CD4-positive, alpha-beta T cell treated with Interleukin-12 subunit alpha and Interleukin-12 subunit beta, for 1 hour (primary cell): Measurements from ENCODE around the gene STK24.

ENCODE experiments used
- DNase-seq: peaks from one replicate; pipeline ENCODE4 v3.0.0-alpha.2; 2020

Gene STK24

GRCh38 chr13:98401934-98402333 lies 175.0 kb downstream of the STK24 start:
- DNase-seq, result no peak

- DNase-seq, result no peak
These were observed 177.2 kb downstream of the STK24 start for GRCh38 chr13:98399756-98400155.

GRCh38 chr13:98398581-98398980 lies 178.3 kb downstream of the STK24 start:
- no peak for DNase-seq

- no peak for DNase-seq
These were observed 179.0 kb downstream of the STK24 start for GRCh38 chr13:98397861-98398260.

- no peak for DNase-seq
These were observed 179.7 kb downstream of the STK24 start for GRCh38 chr13:98397221-98397620.

GRCh38 chr13:98396071-98396710 lies 180.7 kb downstream of the STK24 start:
- DNase-seq, result no peak
